Measurements from ENCODE around the gene ADK. TPM values are rescaled to one million over a fixed set of nuclear protein-coding genes. Genes with fewer than 3 reads are reported as not detected.

The ADK gene
- total and polyA plus RNA-seq, 7 donors, result 17.8 to 32.3 (median 23.6) TPM

DNA sequence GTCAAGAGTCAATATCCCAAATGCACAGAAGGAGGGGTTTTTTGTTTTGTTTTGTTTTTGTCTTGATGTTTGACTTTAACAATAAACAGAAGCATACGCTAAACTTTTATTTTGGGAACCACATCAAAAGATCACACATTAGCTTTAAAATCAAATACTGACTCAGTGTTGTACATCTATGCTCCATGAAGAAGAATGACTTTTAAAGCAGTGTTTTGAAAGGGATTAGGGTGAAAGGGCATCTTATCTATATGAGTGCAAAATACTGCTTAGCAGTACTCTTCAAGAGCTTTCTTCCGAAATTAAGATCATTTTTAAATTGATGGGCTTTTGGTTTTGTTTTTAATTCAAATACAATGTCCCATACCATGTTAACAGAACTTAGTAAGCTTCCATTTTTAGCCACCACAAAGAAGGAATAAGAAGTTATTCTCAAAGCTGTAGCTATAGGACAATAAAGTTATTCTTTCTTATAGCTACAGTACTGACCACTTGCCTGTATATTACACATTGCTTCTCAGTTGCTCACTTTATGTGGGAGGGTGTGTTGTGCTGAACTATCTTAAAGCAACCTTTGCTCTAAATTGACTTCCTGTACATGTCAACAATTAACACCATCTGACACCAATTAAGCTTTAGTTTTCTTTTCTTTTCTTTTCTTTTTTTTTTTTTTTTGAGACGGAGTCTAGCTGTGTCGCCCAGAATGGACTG lies 531.1 kb downstream of the ADK start:
- no peak for DNase-seq
- TF ChIP-seq, protein P1, sequence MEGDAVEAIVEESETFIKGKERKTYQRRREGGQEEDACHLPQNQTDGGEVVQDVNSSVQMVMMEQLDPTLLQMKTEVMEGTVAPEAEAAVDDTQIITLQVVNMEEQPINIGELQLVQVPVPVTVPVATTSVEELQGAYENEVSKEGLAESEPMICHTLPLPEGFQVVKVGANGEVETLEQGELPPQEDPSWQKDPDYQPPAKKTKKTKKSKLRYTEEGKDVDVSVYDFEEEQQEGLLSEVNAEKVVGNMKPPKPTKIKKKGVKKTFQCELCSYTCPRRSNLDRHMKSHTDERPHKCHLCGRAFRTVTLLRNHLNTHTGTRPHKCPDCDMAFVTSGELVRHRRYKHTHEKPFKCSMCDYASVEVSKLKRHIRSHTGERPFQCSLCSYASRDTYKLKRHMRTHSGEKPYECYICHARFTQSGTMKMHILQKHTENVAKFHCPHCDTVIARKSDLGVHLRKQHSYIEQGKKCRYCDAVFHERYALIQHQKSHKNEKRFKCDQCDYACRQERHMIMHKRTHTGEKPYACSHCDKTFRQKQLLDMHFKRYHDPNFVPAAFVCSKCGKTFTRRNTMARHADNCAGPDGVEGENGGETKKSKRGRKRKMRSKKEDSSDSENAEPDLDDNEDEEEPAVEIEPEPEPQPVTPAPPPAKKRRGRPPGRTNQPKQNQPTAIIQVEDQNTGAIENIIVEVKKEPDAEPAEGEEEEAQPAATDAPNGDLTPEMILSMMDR (IDR thresholded peaks at IDR 0.05), result no peak
- WGBS, 3 donors, result 96 to 99% (median 98%) methylated on average over 4 of the region's 4 CpGs
- Histone ChIP-seq H3K4me3 (no peak overlapping the region), H3K9me3 (no peaks in the 10 kb centered on the region), H3K27ac (no peak overlapping the region), H3K4me1 (peaks cover 11% of the 10 kb centered on the region), H3K27me3 (ENCODE audit: insufficient read depth in 3 of 3, low read length in 2 of 3) (no peaks in the 10 kb centered on the region), H3K36me3 (ENCODE audit: insufficient read depth in 1 of 2, low read depth in 1 of 2) (peaks cover 0 to 4% of the 10 kb centered on the region in 2 donors)
- intact Hi-C loops (cut with DNase I), result no loop called here
- no peak for ATAC-seq

DNA sequence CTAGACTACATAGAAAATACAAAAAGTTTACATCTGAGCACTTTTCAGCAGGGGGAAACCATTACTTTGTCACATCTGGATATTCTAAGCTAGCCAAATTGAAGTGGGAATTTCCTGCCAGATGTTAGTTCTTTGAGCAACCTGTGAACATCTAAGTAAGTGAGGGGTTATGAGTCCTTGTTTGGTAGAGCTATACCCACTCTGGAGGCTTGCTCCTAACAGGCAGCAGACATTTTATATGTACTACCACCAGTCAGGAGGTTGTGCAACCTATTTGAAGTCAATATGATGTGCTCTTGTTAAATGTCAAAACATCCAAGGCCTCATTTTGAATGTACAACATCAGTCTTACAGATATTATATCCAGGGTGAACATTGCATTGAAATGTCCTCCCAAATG lies 532.0 kb downstream of the ADK start:
- Histone ChIP-seq H3K4me3 (no peak overlapping the region), H3K4me1 (peaks cover 10% of the 10 kb centered on the region), H3K27me3 (ENCODE audit: insufficient read depth in 3 of 3, low read length in 2 of 3) (no peaks in the 10 kb centered on the region), H3K36me3 (ENCODE audit: insufficient read depth in 1 of 2, low read depth in 1 of 2) (no peaks in the 10 kb centered on the region), H3K27ac (no peak overlapping the region), H3K9me3 (no peaks in the 10 kb centered on the region)
- no peak for DNase-seq
- TF ChIP-seq, protein P1 (IDR thresholded peaks at IDR 0.05), result no peak
- no peak for ATAC-seq
- intact Hi-C loops (cut with DNase I), result no loop called here

DNA sequence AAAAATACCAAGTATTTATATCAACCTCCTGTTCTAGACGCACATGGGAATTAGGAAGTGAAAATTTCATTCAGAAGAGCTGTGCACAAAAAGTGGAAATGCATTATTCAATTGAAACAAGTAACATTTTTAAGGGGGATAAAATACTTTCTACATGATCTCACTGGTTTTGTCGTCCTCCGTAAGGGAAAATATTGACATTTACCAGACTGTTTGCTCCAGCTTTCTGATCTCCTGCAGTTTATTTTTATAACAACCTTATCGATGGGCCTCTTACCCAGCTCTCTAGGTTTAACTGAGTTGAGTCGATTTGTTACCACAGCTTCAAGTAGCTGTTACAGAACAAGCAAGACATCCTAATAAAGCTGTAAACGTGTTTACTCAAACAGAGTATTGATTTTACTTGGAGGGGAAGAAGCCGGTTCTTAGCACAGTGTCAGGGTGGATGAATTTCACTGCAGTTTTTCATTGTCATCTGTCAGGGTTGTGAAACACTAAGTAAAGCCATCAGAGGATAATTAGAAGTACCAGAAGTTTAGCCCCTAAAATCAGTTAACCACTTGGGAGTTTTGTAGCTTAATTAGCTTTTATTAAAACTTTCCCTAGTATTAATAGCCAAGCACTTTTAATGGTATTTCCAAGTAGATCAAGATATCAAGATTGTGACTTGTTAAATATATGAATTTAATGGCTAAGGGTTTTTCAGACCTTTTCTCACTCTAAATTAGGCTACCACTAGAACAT lies 532.8 kb downstream of the ADK start:
- intact Hi-C loops (cut with DNase I), result no loop called here
- Histone ChIP-seq H3K4me3 (no peak overlapping the region), H3K4me1 (peaks cover 3% of the 10 kb centered on the region), H3K27ac (no peak overlapping the region), H3K36me3 (ENCODE audit: insufficient read depth in 1 of 2, low read depth in 1 of 2) (no peaks in the 10 kb centered on the region), H3K27me3 (ENCODE audit: insufficient read depth in 3 of 3, low read length in 2 of 3) (no peaks in the 10 kb centered on the region), H3K9me3 (no peaks in the 10 kb centered on the region)
- WGBS, 3 donors, result 56 to 72% (median 60%) methylated on average over 7 of the region's 7 CpGs
- TF ChIP-seq, protein P1 (IDR thresholded peaks at IDR 0.05), result no peak
- DNase-seq, result no peak
- no peak for ATAC-seq

DNA sequence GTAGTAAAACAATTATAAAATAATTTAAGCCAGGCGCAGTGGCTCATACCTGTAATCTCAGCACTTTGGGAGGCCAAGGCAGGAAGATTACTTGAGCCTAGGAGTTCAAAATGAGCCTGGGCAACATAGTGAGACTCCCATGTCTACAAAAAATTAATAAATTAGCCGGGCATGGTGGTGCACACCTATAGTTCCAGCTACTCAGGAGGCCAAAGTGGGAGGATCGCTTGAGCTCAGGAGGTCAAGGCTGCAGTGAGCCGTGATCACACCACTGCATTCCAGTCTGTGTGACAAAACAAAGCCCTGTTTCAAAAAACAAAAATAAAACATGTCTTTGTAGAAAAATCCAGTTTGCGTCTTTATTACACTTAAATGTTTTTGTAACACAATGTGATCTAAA lies 533.4 kb downstream of the ADK start:
- Histone ChIP-seq H3K27ac (no peak overlapping the region), H3K36me3 (ENCODE audit: insufficient read depth in 1 of 2, low read depth in 1 of 2) (no peaks in the 10 kb centered on the region), H3K9me3 (no peaks in the 10 kb centered on the region), H3K27me3 (ENCODE audit: insufficient read depth in 3 of 3, low read length in 2 of 3) (no peaks in the 10 kb centered on the region), H3K4me1 (no peaks in the 10 kb centered on the region), H3K4me3 (no peak overlapping the region)
- 79 to 89% (median 86%) methylated on average over 5 of the region's 5 CpGs for WGBS, 3 donors
- TF ChIP-seq, protein P1 (IDR thresholded peaks at IDR 0.05), result no peak
- intact Hi-C loops (cut with DNase I), result no loop called here
- DNase-seq (no peak), ATAC-seq (no peak)
